ENCODE results near the gene PARD3B. TPM values are rescaled to one million over a fixed set of nuclear protein-coding genes. Genes with fewer than 3 reads are reported as not detected.

PARD3B gene
- total and polyA plus RNA-seq, 2 of the 8 experiments (the other 6 are each of a cell fraction or from before 2014, with no cell fraction given) = 1.2 to 5.7 TPM

- TF ChIP-seq CHD7 (IDR thresholded peaks at IDR 0.05; ENCODE audit: insufficient replicate concordance, low read length) (no peak), MAX (IDR thresholded peaks at IDR 0.05) (no peak), USF2 (IDR thresholded peaks at IDR 0.05; ENCODE audit: low read length) (no peak), GABPA (IDR thresholded peaks at IDR 0.05; ENCODE audit: borderline replicate concordance, insufficient read depth, low read length) (no peak), SIN3A (conservative IDR thresholded peaks at IDR 0.05 in 1 of 2, IDR thresholded peaks at IDR 0.05 in 1 of 2; ENCODE audit: low read depth in 1 of 2, low read length in 2 of 2) (no peak), POU5F1 (IDR thresholded peaks at IDR 0.05; ENCODE audit: low read depth, low read length) (no peak), RBBP5 (IDR thresholded peaks at IDR 0.05; ENCODE audit: borderline replicate concordance, low read depth, low read length) (no peak), NRF1 (IDR thresholded peaks at IDR 0.05; ENCODE audit: low read depth, low read length) (no peak), ASH2L (IDR thresholded peaks at IDR 0.05; ENCODE audit: low read length) (no peak)
These were observed 949.4 kb downstream of the PARD3B start (continued) for GRCh38 chr2:205494537-205495235.

All from H1 (cell line).